ENCODE data around the gene ITIH5. TPM values are rescaled to one million over a fixed set of nuclear protein-coding genes. Genes with fewer than 3 reads are reported as not detected.

The ITIH5 gene
- total RNA-seq, 2 experiments from 2014 or later = not detected

- DNase-seq (no peak), ATAC-seq (ENCODE audit: poor library complexity) (no peak)
- Histone ChIP-seq H3K36me3 (ENCODE audit: insufficient read depth, low read length) (no peaks in the 10 kb centered on the region), H3K27me3 (ENCODE audit: control insufficient read depth in 1 of 2, insufficient read depth in 2 of 2, low read length in 2 of 2) (peaks cover 0 to 33% of the 10 kb centered on the region in 2 experiments), H3K9me3 (ENCODE audit: control insufficient read depth in 1 of 2, insufficient read depth in 1 of 2, low read length in 2 of 2) (no peaks in the 10 kb centered on the region), H3K4me3 (ENCODE audit: low read length) (no peak overlapping the region), H3K27ac (ENCODE audit: low read depth in 1 of 2, low read length in 2 of 2) (no peak overlapping the region), H3K4me1 (ENCODE audit: insufficient read depth, low read length) (no peaks in the 10 kb centered on the region)
- POLR2A ChIA-PET = no interaction called here
- Mint-ChIP-seq H3K27ac (no peak overlapping the region), H3K4me1 (ENCODE audit: low read depth) (no peaks in the 10 kb centered on the region), H3K4me3 (no peak overlapping the region), H3K9me3 (no peaks in the 10 kb centered on the region), H3K27me3 (peaks cover 50% of the 10 kb centered on the region), H3K36me3 (ENCODE audit: low read depth) (no peaks in the 10 kb centered on the region)
- intact Hi-C loops (cut with DNase I, micrococcal nuclease) = no loop called here
- CTCF ChIA-PET = interaction anchor here (1.0 kb wide), 1 partner anchor 17 kb away, joined by 3 read pairs; no protein-coding TSS in a partner anchor
- TF ChIP-seq CTCF (IDR thresholded peaks at IDR 0.05) = no peak
Observed at GRCh38 chr10:7704071-7705016, 37.6 kb upstream of the ITIH5 start.

- ATAC-seq (ENCODE audit: poor library complexity) (no peak), DNase-seq (no peak)
- H3K36me3 ChIP-seq (ENCODE audit: insufficient read depth, low read length) = no peaks in the 10 kb centered on the region
- no peaks in the 10 kb centered on the region for H3K4me1 ChIP-seq (ENCODE audit: insufficient read depth, low read length)
- no peaks in the 10 kb centered on the region for H3K9me3 Mint-ChIP-seq
- H3K27me3 ChIP-seq (ENCODE audit: control insufficient read depth in 1 of 2, insufficient read depth in 2 of 2, low read length in 2 of 2) = peaks cover 0 to 33% of the 10 kb centered on the region in 2 experiments
- peaks cover 49% of the 10 kb centered on the region for H3K27me3 Mint-ChIP-seq
- H3K4me1 Mint-ChIP-seq (ENCODE audit: low read depth) = no peaks in the 10 kb centered on the region
- no peak within 1 kb of the TSS for H3K27ac ChIP-seq (ENCODE audit: low read depth in 1 of 2, low read length in 2 of 2)
- H3K4me3 Mint-ChIP-seq = no peak within 1 kb of the TSS
- H3K27ac Mint-ChIP-seq = no peak within 1 kb of the TSS
- no peaks in the 10 kb centered on the region for H3K36me3 Mint-ChIP-seq (ENCODE audit: low read depth)
- intact Hi-C loops (cut with DNase I, micrococcal nuclease) = no loop called here
- CTCF ChIA-PET = no interaction called here
- H3K9me3 ChIP-seq (ENCODE audit: control insufficient read depth in 1 of 2, insufficient read depth in 1 of 2, low read length in 2 of 2) = no peaks in the 10 kb centered on the region
- no peak within 1 kb of the TSS for H3K4me3 ChIP-seq (ENCODE audit: low read length)
- POLR2A ChIA-PET = no interaction called here
- no peak for TF ChIP-seq CTCF (IDR thresholded peaks at IDR 0.05)
Observed at GRCh38 chr10:7703140-7703539, 36.4 kb upstream of the ITIH5 start, which contains the start of gene ITIH2. TSS of gene ITIH2 (plus strand) at chr10:7703316. CDS start at chr10:7703435, 119 bp downstream.

- Histone ChIP-seq H3K36me3 (ENCODE audit: insufficient read depth, low read length) (no peaks in the 10 kb centered on the region), H3K4me3 (ENCODE audit: low read length) (no peak overlapping the region), H3K27me3 (ENCODE audit: control insufficient read depth in 1 of 2, insufficient read depth in 2 of 2, low read length in 2 of 2) (peaks cover 0 to 33% of the 10 kb centered on the region in 2 experiments), H3K27ac (ENCODE audit: low read depth in 1 of 2, low read length in 2 of 2) (no peak overlapping the region), H3K9me3 (ENCODE audit: control insufficient read depth in 1 of 2, insufficient read depth in 1 of 2, low read length in 2 of 2) (no peaks in the 10 kb centered on the region), H3K4me1 (ENCODE audit: insufficient read depth, low read length) (no peaks in the 10 kb centered on the region)
- ATAC-seq (ENCODE audit: poor library complexity) (no peak), DNase-seq (no peak)
- CTCF ChIA-PET = no interaction called here
- Mint-ChIP-seq H3K4me1 (ENCODE audit: low read depth) (no peaks in the 10 kb centered on the region), H3K36me3 (ENCODE audit: low read depth) (no peaks in the 10 kb centered on the region), H3K27ac (no peak overlapping the region), H3K4me3 (no peak overlapping the region), H3K9me3 (no peaks in the 10 kb centered on the region), H3K27me3 (peaks cover 44% of the 10 kb centered on the region)
- POLR2A ChIA-PET = interaction anchor here (0.6 kb wide), 1 partner anchor 182 kb away, joined by 5 read pairs; no protein-coding TSS in a partner anchor
- no peak for TF ChIP-seq CTCF (IDR thresholded peaks at IDR 0.05)
- intact Hi-C loops (cut with DNase I, micrococcal nuclease) = no loop called here
Observed at GRCh38 chr10:7702288-7702812, 35.6 kb upstream of the ITIH5 start.

All from CD4-positive, alpha-beta T cell (primary cell).